SH-SY5Y (cell line): ENCODE data around the gene APH1A.

Experiments
- GATA2 ChIP-seq: IDR thresholded peaks from 2 replicates; pipeline ENCODE4 v1.6.1; 2011; ENCODE audit warnings: mild to moderate bottlenecking, low read depth, low read length
- GATA3 ChIP-seq: IDR thresholded peaks from 2 replicates; pipeline ENCODE4 v1.6.1; 2011; ENCODE audit warnings: low read depth, mild to moderate bottlenecking, low read length, moderate library complexity

APH1A gene

DNA sequence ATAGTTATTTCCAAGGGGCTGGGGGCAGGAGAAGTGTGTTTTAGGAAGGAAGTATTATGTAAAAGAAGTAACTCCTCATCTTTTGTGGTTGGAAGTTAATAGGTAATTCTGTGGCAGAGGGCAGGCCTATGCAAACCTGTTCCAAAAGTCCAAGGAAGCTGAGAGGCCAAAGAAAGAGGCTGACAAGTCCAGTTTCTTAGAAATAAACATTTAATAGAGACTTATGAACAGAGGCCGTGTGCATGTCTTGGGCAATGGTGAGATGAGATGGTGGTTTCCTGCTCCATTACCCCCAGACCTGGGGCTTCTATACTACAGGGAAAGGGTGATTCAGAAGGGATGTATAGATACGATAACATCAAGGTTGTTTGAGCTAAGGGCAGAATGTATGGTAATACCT lies 18.9 kb downstream of the APH1A start:
- no peak for TF ChIP-seq GATA2

DNA sequence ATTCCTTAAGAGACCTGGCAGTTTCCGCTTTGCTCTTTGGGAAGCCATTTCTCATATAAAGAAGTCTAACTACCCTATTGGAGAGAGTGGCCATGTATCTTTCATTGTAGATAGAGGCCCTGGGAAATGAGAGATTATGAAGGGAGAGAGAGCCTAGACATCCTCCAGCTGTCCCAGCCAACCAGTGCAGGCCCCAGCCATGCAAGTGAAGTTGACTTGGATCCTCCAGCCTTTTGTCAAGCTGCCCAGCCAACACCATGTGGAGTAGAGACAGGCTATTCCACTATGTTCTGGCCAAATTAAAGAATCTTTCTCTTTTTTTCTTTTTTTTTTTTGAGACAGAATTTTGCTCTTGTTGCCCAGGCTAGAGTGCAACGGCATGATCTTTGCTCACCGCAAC lies 25.8 kb downstream of the APH1A start:
- TF ChIP-seq GATA3 (no peak), GATA2 (no peak)

DNA sequence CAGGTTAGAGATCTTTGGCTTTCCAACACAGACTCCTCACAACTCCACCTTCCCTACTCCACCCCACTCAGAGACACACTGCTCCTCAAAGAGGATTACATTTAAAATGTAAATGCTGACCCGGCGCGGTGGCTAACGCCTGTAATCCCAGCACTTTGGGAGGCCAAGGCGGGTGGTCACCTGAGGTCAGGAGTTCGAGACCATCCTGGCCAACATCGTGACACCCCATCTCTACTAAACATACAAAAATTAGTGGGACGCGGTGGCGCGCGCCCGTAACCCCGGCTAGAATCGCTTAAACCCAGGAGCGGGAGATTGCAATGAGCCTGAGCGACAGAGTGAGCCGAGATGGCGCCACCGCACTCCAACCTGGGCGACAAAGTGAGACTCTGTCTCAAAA lies 31.1 kb downstream of the APH1A start:
- TF ChIP-seq GATA3 (no peak), GATA2 (no peak)

DNA sequence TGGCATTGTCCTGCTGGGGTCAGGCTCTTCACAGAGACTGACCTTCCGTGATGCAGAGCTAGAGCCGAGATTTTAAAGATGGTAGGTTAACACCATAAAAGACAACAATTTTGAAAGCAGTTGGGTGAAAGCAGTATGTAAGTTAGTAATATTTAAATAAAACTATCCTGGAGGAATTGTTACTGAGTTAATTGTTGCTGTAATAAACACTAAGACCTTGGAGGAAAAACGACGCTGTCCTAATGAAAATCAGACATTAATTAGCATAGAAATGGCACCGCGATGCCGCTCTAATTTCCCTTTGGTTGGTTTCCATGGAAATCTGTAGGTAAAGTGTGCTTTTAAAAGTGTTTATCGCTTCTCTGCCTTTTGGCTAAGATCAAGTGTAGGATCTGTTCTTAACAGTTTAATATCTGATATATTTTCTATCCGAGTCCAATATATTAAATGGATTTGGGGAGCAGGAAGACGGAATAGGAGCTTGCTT lies 32.2 kb downstream of the APH1A start:
- TF ChIP-seq GATA2, result 0 out of 2 replicates have a peak, but pooled peaks have one; percentile 6
- TF ChIP-seq GATA3, result no peak

DNA sequence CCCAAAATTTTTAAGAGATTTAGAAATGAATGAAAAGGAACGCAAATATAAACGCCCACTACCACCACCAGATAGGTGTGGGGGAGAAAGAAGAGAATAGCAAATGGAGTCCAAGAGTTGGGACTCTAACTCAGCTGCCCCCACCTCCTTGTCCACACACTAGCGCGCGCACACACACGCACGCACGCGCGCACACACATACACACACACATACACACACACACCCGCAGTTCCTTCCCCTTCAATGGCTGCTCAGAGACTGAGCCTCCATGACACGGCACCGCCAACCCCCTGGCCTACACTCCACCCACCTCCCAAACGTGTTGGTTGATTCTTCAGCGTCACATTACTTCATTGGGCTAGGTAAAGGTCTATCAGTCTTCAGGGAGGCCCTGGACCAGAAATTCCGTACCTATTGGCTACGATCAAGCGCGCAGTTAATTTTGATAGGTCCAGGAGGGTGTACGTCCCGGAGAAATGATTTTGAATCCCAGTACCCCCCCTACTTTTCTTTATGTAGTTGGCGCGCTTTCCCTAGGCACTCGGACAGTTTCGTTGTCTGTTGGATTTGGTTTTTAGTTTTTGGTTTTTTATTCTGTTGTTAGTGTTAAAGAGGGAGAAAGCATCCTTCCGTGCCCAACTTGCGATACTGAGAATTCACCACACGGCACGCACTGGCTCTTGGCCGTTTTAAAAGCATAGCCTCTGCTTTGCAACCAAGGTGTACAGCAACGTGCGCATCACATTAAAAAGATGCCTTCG lies 32.8 kb downstream of the APH1A start, which contains the start of gene ANP32E:
Gene ANP32E, minus strand, starts transcription at position 261 of the 762 bp plus-strand sequence. CDS start 326 bp downstream, outside the sequence.
- TF ChIP-seq GATA3 (no peak), GATA2 (no peak; the same call in 1 of the 2 replicates)

DNA sequence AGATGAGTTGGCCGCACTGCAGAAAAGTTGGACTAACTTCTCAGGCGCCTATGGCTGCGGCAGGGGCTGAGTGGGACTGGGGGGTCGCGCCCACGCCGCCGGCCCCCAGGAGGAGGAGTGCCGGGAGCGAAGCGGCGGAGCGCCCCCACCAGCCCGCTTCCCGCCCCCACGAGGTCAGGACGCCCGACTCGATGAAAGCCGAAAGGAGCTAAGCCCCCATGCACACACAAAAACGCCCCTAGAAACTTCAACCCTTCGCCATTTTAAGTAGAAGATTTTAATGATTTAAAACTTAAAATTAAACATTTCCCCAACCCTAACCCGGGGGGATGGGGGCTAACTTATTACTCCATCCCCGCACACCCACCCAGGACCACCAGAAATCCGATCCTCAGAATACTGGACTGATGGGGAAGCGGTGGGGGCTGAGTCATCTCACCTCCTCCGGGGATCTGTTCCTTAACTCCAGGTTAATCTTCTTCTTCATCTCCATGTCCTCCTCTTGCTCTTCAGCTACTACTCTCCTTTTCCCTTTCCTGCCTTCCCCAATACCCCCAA lies 33.4 kb downstream of the APH1A start:
- TF ChIP-seq GATA3 (no peak), GATA2 (peak; percentile 31; the same call in 1 of the 2 replicates)

DNA sequence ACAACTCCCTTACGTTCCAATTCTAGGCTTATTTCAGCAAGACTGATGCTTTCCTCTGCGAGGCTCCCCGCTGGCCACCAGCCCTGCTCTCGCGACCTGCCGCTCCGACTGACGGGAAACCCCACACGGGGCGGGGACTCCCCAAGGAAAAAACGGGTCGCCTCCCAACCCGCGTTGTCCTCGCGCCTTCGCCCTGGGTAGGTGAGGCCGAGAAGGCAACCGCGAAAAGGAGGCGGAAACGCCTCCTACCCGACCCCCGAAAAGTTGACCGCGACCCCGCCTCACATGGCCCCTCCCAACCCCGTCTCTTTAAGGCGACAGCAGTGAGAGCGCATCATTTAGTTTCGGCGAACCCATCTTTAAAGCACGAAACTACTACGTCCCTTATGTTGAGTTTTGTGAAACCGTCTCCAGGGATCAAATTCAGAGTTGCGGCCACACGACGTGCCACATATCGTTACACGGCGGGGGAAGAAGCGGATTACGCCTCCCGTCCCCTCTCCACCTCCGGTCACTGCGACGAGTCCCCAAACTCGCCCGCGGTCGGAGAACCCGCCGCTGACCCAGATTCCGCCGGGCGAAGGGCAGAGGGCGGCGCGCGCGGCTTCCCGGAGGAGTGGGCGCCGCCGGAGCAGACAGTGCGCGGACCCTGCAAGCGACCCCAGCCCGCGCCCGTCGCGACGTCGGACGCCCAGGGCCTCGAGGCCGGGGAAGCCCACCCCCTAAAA lies 34.1 kb downstream of the APH1A start:
- TF ChIP-seq GATA3, result no peak
- no peak for TF ChIP-seq GATA2

DNA sequence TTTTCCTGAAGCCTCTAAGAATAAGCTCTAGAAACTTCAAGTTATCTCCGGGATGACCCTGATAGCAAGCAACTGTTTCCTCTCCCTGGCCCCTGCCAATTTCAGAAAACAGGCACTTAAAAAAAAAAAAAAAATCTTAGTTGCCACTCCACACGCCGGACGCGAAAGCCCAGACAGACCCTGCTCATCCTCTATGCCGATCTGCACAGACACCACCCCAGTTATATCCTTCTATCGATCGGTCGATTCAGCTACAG lies 34.6 kb downstream of the APH1A start:
- no peak for TF ChIP-seq GATA3
- TF ChIP-seq GATA2, result no peak

DNA sequence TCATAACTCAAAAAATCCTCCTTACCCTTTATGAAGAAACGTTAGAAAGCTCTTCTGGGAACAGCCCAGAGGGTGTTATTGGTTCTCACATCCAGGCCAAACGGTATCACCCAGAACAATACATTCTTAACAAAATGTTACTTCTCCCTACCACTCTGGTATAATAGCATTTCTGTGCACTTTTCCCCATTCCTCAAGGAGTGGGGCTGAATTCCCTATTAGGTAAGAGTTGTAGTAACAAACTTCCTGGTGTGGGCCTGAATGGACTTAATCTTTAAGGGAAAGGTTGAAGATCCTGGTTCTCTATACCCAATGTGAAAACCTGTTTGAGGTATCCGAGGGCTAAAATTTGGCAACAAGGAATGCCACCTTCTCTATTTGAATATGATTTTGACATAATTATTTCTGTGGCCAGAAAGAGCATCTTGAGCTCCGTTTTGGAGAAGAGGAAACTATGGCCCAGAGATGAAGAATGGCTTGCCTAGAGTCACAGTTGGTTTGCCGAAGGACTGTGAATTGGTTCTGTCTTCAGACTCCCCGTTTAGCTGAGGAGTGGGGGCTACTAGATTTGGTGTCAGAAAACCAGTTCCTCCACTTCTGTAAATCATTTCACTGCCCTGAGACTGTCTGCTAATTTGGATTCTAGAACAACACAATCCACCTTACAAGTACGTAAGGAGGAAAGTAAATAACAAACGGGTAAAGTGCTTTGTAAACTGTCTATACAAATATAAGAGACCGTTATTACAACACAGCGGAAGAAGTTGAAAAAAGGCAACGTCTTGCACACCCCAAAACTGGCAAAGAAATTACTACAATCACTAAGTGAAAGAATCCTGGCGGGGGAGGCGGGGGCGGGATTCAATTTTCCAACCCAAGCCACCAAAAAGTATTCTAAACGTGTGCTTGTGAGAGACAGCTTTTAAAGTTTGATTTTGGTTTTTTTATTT lies 35.2 kb downstream of the APH1A start:
- no peak for TF ChIP-seq GATA3
- TF ChIP-seq GATA2, result no peak

DNA sequence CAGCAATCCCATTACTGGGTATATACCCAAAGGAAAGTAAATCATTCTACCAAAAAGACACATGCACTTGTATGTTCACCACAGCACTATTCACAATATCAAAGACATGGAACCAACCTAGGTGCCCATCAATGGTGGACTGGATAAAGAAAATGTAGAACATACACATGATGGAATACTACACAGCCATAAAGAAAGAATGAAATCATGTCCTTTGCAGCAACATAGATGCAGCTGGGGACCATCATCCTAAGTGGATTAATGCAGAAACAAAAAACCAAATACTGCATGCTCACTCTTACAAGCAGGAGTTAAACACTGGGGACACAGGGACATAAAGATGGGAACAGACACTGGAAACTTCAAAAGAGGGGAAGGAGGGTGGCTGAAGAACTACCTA lies 41.6 kb downstream of the APH1A start:
- no peak for TF ChIP-seq GATA2
- no peak for TF ChIP-seq GATA3

DNA sequence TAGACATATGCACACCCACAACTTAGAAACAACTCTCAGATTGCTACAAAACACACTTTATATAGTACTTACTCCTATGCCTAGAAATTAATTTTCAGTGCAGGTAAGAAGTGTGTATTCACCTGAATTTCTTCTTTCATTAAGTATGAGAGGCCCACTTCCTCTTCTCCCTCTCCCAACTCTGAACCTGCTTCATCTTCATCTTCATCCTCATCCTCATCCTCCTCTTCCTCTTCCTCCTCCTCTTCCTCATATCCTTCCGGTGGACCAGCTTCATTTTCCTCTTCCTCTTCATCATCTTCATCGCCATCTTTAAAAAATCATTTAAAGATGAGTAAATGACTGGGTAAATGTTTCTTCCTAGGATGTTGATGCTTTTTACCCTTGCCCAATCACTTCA lies 42.3 kb downstream of the APH1A start:
- TF ChIP-seq GATA3, result no peak
- TF ChIP-seq GATA2, result no peak

DNA sequence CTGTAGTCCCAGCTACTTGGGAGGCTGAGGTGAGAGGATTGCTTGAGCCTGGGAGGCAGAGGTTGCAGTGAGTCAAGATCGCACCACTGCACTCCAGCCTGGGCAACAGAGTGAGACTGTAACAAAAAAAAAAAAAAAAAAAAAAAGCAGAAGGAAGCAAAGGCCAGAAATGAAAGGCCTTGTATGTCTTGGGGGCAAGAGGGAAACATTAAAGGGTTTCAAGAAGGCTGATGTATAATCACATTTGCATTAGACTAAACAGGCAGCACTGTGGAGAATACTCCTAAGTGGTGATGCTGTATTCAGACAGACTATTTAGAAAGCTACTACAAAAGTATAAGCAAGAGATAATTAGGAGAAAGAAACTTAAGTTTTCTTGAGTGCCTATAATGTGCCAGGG lies 43.3 kb downstream of the APH1A start:
- no peak for TF ChIP-seq GATA2
- no peak for TF ChIP-seq GATA3

DNA sequence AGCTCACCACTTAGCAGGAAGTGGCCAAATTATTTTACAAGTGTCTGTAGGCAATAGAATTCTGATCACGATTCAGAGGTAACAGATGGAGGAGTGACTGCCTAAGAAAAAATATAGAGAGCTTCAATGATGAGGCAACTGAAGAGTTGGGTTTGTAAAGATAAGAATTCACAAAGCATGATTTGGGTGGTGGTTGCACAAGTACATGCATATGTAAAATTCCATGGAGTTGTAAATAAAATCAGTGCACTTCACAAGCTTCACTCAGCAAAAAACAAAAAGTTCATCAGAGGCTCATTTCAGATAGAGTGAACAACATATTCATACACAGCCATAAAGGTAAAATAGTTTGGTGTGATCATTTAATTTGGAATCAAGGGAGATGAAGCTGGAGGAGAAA lies 43.8 kb downstream of the APH1A start:
- TF ChIP-seq GATA2, result no peak
- no peak for TF ChIP-seq GATA3

DNA sequence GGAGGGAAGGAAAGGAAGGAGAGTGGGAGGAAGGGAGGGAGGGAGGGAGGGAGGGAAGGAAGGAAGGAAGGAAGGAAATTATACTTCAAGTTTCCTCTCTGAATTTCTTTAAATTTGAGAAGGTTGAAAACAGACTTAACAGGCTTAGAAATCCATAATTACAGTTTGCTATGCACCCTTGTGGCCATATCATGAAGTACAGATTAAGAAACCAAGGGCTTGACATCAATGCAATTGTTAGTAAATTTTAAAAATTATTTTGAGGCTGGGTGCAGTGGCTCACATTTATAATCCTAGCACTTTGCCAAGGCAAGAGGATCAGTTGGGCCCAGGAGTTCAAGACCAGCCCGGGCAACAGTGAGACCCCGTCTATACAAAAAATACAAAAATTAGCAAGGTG lies 47.3 kb downstream of the APH1A start:
- TF ChIP-seq GATA3, result no peak
- no peak for TF ChIP-seq GATA2
